ENCODE results near the gene TMEM45A.
"Not testable (repeated sequence)": the region's sequence is repeated elsewhere in the genome, so short reads cannot be mapped to it uniquely, and the experiment has no call there.

The TMEM45A gene

DNA sequence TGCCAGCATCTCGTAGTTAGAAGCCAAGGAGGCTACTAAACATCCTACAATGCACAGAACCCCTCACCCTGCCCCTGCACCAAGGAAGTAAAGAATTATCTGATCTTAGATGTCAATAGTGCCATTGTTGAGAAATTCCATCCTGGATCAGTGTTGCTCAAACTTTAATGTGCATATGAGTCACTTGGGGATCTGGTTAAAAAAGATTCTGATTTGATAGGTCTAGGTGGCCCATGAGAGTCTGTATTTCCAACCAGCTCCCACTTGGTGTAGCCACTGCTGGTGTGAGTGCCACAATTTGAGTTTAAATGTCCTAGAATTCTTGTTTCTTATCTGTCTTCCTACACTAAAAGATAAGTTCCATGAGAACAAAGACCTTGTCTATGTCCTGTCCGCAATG, 43.7 kb downstream of the TMEM45A start:
- no peak for DNase-seq

DNA sequence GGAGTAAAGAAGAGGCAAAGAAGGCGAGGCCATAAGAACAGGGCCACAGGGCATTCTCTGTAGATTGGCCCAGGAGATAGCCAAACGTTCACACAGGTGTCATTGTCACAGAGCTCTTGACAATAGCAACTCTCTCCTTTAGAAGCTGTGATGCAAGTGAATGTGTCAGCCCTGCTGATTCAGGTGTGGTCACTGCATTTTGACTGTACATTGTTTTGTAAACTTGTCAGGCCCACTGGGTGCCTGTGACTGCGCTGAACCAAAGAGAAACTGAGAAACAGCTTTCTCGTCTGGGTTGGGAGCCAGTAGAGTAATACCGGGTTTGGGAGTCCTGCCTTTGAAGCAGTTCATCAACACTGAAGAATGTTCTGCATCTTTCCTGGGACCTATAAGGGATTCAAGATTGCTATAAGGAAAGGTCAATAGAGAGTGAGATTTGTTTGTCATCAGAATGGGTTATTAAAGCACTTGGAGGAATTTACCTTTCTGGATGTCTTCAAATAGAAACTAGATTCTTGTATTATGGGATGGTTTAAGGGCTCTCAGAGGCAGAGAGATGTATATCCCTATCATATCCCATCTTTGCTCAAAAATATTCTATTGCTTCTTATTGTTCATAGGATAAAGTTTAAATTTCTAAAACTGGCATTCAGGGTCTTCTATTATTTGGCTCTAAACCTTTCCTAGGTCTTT, 45.4 kb downstream of the TMEM45A start:
- no peak for DNase-seq

GRCh38 chr3:100538339-100538706, 45.9 kb downstream of the TMEM45A start:
- DNase-seq = no peak

GRCh38 chr3:100540791-100541334, 48.4 kb downstream of the TMEM45A start:
- DNase-seq = no peak

DNA sequence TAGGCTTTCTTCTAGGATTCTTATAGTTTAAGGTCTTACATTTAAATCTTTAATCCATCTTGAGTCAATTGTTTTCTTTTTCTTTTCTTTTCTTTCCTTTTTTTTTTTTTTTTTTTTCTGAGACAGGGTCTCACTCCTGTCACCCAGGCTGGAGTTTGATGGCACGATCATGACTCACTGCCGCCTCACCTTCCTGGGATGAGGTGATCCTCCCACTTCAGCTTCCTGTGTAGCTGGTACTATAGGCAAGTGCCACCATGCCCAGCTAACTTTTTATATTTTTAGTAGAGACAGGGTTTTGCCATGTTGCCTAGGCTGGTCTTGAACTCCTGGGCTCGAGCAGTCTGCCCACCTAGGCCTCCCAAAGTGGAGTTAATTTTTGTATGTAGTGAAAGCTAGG, 49.0 kb downstream of the TMEM45A start:
- not testable (repeated sequence) for DNase-seq

GRCh38 chr3:100545371-100545770, 53.0 kb downstream of the TMEM45A start:
- no peak for DNase-seq

- no peak for DNase-seq
Measured at GRCh38 chr3:100546020-100546744, 53.8 kb downstream of the TMEM45A start.

DNA sequence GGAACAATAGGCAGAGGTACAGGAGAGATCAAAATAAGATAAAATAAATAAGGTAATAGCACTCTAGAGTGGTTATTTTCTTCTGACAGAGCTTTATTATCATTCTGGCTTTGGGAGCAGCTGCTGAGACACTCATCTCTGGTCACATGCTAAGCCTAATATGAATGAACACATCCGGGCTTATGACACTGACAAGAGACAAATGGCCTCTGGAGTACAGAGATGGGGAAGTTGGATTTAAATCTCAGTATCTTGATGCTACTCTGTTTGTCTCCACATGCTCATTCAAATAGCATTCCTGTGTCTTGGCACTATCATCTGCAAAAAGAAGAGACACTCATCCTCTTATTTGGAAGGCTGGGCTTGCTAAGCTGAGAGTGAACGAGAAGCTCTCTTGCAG, 55.6 kb downstream of the TMEM45A start:
- DNase-seq = no peak

DNA sequence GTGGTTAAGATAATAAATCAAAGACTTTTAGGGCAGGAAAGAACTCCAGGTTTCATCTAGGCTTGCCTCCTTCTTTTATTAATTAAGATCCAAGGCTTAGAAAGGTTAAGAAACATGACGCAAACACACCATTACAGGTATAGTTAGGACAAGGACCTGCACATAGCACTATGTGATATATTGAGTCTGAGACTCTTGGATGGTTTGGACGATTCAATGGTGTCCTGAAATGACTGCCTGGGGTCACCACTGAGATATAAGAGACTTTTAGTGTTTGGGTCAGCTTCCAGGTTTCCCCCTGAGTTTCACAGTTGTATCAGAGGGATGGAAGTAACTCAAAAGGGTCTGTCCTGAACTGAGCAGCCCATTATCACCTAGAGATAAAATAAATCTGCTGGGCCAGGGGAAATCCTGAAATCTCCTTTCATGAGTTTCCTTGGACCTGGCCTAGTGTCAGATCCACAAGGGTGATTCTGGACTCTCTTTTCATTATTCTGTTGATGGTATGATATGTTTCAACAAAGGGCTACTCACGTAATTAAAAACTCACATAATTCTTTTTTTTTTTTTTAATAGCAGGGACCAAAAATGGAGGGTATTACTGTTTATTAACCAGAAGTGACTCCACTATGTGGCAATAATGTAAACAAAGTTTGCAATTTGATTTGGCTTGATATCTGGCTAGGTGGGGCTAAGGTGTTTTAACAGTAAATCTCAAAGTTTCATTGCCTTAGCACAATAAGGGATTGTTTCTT, 61.4 kb downstream of the TMEM45A start:
- no peak for DNase-seq

DNA sequence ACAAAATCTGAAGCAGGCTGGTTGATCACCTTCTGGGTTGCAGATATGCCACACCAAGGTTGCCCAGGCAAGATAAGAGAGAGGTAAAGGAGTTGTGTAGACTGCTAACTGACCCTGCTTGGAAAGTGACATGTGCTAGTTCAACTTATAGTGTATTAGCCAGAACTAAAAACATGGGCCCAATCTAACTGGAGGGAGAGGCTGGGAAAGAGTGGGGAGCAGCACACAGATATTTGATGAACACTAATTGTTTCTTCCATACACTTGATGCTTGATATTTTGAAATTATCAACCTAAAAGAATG, 61.9 kb downstream of the TMEM45A start:
- DNase-seq = no peak

GRCh38 chr3:100556673-100557310, 64.4 kb downstream of the TMEM45A start:
- no peak for DNase-seq

- no peak for DNase-seq
Measured at GRCh38 chr3:100558233-100558632, 65.8 kb downstream of the TMEM45A start.

DNA sequence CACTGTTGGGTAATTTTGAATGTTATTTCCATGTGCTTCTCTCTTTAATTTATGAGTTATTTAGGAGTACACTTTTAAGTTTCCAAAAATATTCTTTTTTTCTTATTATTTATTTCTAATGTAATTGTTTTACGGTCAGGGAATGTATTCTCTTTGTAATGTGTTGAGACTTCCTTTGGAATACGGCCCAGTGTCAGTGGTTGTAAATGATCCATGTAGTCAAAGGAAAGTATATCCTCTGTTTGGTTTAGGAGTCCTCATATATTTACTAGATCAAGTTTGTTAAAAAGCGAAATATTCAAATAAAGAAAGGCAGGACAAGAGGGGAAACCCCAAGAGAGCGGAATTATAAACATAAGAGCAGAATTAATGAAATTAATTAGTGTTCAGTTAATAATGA, 68.0 kb downstream of the TMEM45A start:
- DNase-seq = no peak

- peak; percentile 14 for DNase-seq
Measured at GRCh38 chr3:100561459-100562158, 69.2 kb downstream of the TMEM45A start.

DNA sequence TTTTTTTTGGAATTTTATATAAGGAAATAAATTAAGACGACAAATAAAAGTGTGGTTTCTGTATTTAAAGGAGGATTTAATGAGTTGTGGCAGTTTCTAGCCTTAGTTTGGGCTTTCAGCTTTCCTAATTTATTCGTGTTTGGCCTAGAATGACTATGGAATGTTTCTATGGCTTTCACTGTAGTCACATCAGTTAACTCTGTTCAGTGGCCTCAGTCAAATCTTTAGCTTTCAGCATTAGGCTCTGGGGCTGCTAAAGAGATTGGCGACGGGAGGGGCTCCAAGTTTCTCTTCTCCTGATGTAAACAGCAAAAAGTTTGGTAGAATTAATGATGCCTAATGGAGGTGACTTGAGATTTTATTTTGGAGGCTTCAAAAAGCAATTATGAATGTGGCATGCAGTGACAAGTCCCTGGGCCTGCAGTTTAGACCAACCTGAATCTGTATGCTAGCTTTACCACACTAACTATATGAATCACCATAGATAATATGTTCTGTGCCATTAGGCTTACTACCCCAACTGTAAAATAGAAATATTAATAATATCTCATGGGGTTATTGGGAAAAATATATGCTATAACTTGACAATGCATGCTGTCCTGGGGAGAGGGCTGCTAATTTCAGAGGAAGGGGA, 69.9 kb downstream of the TMEM45A start:
- DNase-seq = no peak

DNA sequence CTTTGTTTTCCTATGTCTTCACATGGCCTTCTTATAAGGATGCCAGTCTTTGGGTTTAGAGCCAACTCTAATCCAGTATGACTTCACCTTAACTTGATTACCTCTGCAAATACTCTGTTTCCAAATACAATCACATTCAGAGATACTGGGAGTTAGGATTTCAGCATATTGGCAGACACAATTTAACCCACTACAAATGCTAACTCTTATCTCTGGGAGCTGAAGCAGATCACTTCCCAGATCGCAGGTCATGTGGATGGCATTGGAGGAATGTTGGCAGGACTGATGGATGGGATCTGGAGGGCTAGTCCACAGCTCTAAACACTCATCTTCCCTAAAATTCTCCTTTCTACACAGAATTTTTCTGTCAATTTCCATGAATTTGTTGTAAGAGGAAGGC, 70.8 kb downstream of the TMEM45A start:
- no peak for DNase-seq

DNA sequence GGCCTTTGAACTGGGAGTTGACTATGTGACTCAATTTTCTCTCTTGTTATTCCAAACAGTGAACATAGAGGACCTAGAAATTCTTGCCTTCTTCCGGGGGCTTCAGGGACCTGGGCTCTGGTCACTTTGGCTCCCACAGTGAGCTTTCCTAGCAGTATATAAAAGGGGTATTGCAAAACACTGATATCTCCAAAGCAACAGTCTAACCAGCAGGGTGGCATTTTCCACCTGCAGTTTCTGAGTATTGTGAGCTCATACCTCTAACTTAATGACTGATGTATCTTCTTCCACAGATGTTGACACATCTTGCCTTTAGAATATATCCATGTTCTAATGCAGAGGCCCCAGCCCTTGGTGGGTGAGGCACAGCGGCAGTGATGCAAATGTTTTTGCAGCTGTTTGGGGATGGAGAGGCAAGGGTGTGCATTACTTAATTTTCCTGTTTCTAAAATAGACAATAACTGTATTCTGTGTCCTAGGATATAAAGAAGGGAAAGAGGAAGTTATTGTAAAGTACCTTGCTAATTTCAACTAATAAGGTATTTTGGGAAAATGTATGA, 71.3 kb downstream of the TMEM45A start:
- DNase-seq = no peak

DNA sequence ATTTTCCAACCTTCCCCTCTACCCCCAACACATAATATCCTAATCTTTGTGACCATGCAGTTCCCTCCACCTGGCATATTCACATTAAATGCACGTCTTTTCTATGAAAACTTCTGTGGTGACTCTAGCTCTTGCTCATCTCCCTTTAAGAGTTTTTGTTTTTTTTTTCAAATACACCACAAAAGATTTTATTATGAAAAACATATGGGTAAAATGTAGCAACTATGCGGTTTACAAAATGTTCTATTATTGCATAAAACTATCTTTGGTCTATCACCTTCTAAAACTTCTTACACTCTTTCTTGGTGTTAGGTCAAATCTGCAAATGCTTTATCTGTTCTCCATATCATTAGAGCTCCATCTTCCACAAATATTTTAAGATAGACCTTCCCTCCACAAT, 78.4 kb downstream of the TMEM45A start:
- no peak for DNase-seq

DNA sequence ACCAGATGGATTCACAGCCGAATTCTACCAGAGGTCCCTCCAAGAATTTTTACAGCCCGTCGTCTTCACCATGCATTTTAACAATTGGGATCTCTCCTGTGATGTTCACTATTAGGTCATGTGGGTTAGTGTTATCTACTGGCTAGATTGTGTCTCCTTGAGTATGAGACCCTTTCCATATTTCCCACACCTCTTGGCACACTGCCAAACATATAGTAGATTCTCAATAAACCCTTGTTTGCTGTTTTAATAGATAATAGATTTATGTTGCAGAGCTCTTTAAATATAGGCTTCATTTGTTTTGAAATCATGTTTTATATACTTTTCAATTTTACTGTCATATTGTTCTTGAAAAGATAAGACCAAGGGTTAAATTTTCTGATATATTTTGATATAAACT, 82.1 kb downstream of the TMEM45A start:
- no peak for DNase-seq

GRCh38 chr3:100575704-100576103, 83.3 kb downstream of the TMEM45A start:
- no peak for DNase-seq

GRCh38 chr3:100577382-100578008, 85.1 kb downstream of the TMEM45A start:
- no peak for DNase-seq
